ENCODE data around the gene LENG9.

- no peak for TF ChIP-seq CTCF (IDR thresholded peaks at IDR 0.05)
- TF ChIP-seq POLR2A (IDR thresholded peaks at IDR 0.05) = no peak
Observed at GRCh38 chr19:54461210-54461609, 2.4 kb downstream of the LENG9 start.

All from lower leg skin (tissue), 3 donors.